SK-N-SH treated with all-trans-retinoic acid at 6 μM for 48 hours (cell line): ENCODE results near the gene RBP5.
A peak's percentile ranks its signal among the peaks of the same experiment; 100 is the strongest.

Experiments used
- ATAC-seq: fragments of 200-7000 bp; cut with Tn5 transposase; 3 replicates; pipeline ENCODE4 v1.9.1; 2020; ENCODE audit warnings: mild to moderate bottlenecking, moderate library complexity
- BACH2 ChIP-seq: fragments of 250-450 bp; sonication (Bioruptor Pico); IDR thresholded peaks from 2 replicates; pipeline ENCODE4 v1.9.0; 2021; ENCODE audit warnings: mild to moderate bottlenecking, borderline replicate concordance
- CSDC2 ChIP-seq: fragments of 250-450 bp; sonication (Bioruptor Pico); IDR thresholded peaks from 2 replicates; pipeline ENCODE4 v1.5.0; 2020; ENCODE audit warnings: mild to moderate bottlenecking, moderate library complexity
- GLIS3 ChIP-seq: fragments of 250-450 bp; sonication (Bioruptor Pico); IDR thresholded peaks from 2 replicates; pipeline ENCODE4 v1.5.0; 2020; ENCODE audit warnings: mild to moderate bottlenecking, moderate library complexity
- ISL1 ChIP-seq: fragments of 250-450 bp; sonication (Bioruptor Pico); IDR thresholded peaks from 2 replicates; pipeline ENCODE4 v2.1.2; 2022; ENCODE audit warnings: mild to moderate bottlenecking, moderate library complexity
- OSR1 ChIP-seq: fragments of 250-450 bp; sonication (Bioruptor Pico); IDR thresholded peaks from 2 replicates; pipeline ENCODE4 v1.8.0; 2022; ENCODE audit warnings: moderate library complexity, mild to moderate bottlenecking, inconsistent platforms
- PPARA ChIP-seq: fragments of 250-450 bp; sonication (Bioruptor Pico); IDR thresholded peaks from 2 replicates; pipeline ENCODE4 v1.5.0; 2020; ENCODE audit warnings: mild to moderate bottlenecking, borderline replicate concordance
- RARB ChIP-seq: fragments of 250-450 bp; sonication (Bioruptor Pico); IDR thresholded peaks from 2 replicates; pipeline ENCODE4 v1.8.0; 2021; ENCODE audit warnings: mild to moderate bottlenecking, moderate library complexity
- SNAI2 ChIP-seq: fragments of 250-450 bp; sonication (Bioruptor Pico); IDR thresholded peaks from 2 replicates; pipeline ENCODE4 v1.5.0; 2020; ENCODE audit warnings: mild to moderate bottlenecking, moderate library complexity
- TCF4 ChIP-seq: fragments of 250-450 bp; sonication (Bioruptor Pico); IDR thresholded peaks from 2 replicates; pipeline ENCODE4 v1.8.0; 2021; ENCODE audit warnings: mild to moderate bottlenecking, moderate library complexity, borderline replicate concordance
- TOX ChIP-seq: fragments of 250-450 bp; sonication (Bioruptor Pico); IDR thresholded peaks from 2 replicates; pipeline ENCODE4 v1.8.0; 2021; ENCODE audit warnings: mild to moderate bottlenecking, moderate library complexity, borderline replicate concordance
- ZFP3 ChIP-seq: fragments of 250-450 bp; sonication (Bioruptor Pico); IDR thresholded peaks from 2 replicates; pipeline ENCODE4 v1.5.0; 2020; ENCODE audit warnings: mild to moderate bottlenecking, moderate library complexity
- ZFP30 ChIP-seq: fragments of 450-650 bp; formaldehyde crosslinking; IDR thresholded peaks from 2 replicates; pipeline ENCODE4 v1.5.0; 2022; ENCODE audit warnings: mild to moderate bottlenecking, moderate library complexity
- ZNF565 ChIP-seq: fragments of 450-650 bp; formaldehyde crosslinking; conservative IDR thresholded peaks from 2 replicates; pipeline ENCODE4 v1.5.0; 2020; ENCODE audit warnings: low read depth, mild to moderate bottlenecking, moderate library complexity
- ZNF70 ChIP-seq: fragments of 450-650 bp; formaldehyde crosslinking; IDR thresholded peaks from 2 replicates; pipeline ENCODE4 v1.5.0; 2020; ENCODE audit warnings: mild to moderate bottlenecking, moderate library complexity
- ZNF8 ChIP-seq: fragments of 450-650 bp; formaldehyde crosslinking; IDR thresholded peaks from 2 replicates; pipeline ENCODE4 v1.5.0; 2020; ENCODE audit warnings: mild to moderate bottlenecking, moderate library complexity
- TF ChIP-seq, protein P1 (sequence below): fragments of 250-450 bp; sonication (Bioruptor Pico); IDR thresholded peaks from 2 replicates; pipeline ENCODE4 v1.8.0; 2021; ENCODE audit warnings: low read depth, mild to moderate bottlenecking, moderate library complexity, borderline replicate concordance
- TF ChIP-seq, protein P2 (sequence below): fragments of 250-450 bp; sonication (Bioruptor Pico); IDR thresholded peaks from 2 replicates; pipeline ENCODE4 v1.5.1; 2020; ENCODE audit warnings: low read depth, mild to moderate bottlenecking, moderate library complexity
- TF ChIP-seq, protein P3 (sequence below): fragments of 250-450 bp; sonication (Bioruptor Pico); IDR thresholded peaks from 2 replicates; pipeline ENCODE4 v1.5.0; 2020; ENCODE audit warnings: mild to moderate bottlenecking, moderate library complexity
- TF ChIP-seq, protein P4 (sequence below): fragments of 250-450 bp; sonication (Bioruptor Pico); IDR thresholded peaks from 2 replicates; pipeline ENCODE4 v1.5.1; 2021; ENCODE audit warnings: mild to moderate bottlenecking, moderate library complexity
- TF ChIP-seq, protein P5 (sequence below): fragments of 250-450 bp; sonication (Bioruptor Pico); IDR thresholded peaks from 2 replicates; pipeline ENCODE4 v1.8.0; 2020; ENCODE audit warnings: mild to moderate bottlenecking, moderate library complexity, borderline replicate concordance

Gene RBP5

DNA sequence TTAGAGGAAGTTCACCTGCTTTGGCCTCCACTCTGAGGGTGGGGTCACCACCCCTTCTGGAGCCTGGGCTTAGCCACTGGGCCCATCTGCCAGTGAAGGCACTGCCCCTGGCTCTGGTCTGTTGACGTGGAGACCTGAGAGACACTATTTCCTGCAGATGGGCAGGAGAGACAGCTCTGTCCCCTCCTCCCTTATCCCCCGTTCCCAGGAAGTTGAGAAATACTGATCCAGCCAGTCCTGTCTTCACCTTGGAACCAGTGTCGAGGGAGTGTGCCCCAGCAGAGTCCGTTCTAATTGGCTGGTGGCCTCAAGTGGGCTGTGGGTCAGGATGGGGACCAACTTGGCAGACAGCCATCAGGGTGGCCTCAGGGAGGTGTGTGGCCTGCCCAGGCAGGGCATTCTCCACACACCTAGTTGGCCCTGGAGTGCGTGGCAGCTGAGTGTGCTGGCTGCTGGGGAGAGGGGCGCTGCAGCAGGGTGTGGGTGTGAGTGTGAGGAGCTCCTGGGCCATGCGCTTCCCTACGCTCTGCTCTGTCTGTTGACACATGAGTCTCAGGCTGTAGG lies 26.9 kb upstream of the RBP5 start:
- peak; percentile 81 for ATAC-seq
- TF ChIP-seq TOX (CRISPR knock-in tag), result no peak
- TF ChIP-seq PPARA (CRISPR knock-in tag), result no peak
- no peak for TF ChIP-seq OSR1
- TF ChIP-seq, protein P1, sequence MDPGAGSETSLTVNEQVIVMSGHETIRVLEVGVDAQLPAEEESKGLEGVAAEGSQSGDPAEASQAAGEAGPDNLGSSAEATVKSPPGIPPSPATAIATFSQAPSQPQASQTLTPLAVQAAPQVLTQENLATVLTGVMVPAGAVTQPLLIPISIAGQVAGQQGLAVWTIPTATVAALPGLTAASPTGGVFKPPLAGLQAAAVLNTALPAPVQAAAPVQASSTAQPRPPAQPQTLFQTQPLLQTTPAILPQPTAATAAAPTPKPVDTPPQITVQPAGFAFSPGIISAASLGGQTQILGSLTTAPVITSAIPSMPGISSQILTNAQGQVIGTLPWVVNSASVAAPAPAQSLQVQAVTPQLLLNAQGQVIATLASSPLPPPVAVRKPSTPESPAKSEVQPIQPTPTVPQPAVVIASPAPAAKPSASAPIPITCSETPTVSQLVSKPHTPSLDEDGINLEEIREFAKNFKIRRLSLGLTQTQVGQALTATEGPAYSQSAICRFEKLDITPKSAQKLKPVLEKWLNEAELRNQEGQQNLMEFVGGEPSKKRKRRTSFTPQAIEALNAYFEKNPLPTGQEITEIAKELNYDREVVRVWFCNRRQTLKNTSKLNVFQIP, result no peak
- TF ChIP-seq, protein P2, sequence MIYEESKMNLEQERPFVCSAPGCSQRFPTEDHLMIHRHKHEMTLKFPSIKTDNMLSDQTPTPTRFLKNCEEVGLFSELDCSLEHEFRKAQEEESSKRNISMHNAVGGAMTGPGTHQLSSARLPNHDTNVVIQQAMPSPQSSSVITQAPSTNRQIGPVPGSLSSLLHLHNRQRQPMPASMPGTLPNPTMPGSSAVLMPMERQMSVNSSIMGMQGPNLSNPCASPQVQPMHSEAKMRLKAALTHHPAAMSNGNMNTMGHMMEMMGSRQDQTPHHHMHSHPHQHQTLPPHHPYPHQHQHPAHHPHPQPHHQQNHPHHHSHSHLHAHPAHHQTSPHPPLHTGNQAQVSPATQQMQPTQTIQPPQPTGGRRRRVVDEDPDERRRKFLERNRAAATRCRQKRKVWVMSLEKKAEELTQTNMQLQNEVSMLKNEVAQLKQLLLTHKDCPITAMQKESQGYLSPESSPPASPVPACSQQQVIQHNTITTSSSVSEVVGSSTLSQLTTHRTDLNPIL (CRISPR knock-in tag), result no peak
- no peak for TF ChIP-seq TCF4 (CRISPR knock-in tag)
- TF ChIP-seq, protein P3, sequence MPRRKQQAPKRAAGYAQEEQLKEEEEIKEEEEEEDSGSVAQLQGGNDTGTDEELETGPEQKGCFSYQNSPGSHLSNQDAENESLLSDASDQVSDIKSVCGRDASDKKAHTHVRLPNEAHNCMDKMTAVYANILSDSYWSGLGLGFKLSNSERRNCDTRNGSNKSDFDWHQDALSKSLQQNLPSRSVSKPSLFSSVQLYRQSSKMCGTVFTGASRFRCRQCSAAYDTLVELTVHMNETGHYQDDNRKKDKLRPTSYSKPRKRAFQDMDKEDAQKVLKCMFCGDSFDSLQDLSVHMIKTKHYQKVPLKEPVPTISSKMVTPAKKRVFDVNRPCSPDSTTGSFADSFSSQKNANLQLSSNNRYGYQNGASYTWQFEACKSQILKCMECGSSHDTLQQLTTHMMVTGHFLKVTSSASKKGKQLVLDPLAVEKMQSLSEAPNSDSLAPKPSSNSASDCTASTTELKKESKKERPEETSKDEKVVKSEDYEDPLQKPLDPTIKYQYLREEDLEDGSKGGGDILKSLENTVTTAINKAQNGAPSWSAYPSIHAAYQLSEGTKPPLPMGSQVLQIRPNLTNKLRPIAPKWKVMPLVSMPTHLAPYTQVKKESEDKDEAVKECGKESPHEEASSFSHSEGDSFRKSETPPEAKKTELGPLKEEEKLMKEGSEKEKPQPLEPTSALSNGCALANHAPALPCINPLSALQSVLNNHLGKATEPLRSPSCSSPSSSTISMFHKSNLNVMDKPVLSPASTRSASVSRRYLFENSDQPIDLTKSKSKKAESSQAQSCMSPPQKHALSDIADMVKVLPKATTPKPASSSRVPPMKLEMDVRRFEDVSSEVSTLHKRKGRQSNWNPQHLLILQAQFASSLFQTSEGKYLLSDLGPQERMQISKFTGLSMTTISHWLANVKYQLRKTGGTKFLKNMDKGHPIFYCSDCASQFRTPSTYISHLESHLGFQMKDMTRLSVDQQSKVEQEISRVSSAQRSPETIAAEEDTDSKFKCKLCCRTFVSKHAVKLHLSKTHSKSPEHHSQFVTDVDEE (CRISPR knock-in tag), result no peak
- no peak for TF ChIP-seq ZNF8 (CRISPR knock-in tag)
- TF ChIP-seq ZFP3 (CRISPR knock-in tag), result no peak
- no peak for TF ChIP-seq RARB (CRISPR knock-in tag)
- no peak for TF ChIP-seq ZFP30 (CRISPR knock-in tag)
- TF ChIP-seq BACH2, result no peak
- no peak for TF ChIP-seq ZNF70 (CRISPR knock-in tag)

DNA sequence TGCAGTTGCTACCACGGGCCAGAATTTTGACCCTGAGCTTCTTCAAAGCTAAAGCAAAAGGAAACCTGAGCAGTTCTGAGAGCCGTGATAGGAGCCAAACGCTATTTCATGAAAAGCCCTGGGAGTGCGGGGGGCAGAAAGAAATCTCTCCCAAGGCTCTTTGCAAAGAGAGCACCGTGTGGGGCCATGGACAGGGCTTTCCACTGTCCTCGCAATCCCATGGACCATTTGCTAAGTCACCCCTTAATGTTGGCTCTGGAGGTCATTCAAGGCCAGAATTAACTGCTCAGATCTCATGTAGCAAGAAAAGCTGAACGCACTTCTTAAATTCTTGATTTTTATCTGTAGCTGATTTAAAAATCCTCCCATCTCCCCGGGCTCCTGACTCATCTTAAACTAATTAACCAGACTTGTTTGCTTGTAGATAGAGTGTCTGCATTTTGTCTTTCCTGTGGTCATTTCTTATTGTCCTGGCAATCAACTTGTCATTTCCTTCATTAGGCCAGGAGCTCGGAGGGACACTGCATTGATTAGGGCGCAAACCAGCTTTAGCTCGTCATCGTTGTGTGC lies 26.3 kb upstream of the RBP5 start:
- TF ChIP-seq PPARA (CRISPR knock-in tag) (no peak), TCF4 (CRISPR knock-in tag) (no peak), BACH2 (no peak), ZFP3 (CRISPR knock-in tag) (no peak), ISL1 (no peak), ZNF70 (CRISPR knock-in tag) (no peak), SNAI2 (CRISPR knock-in tag) (no peak), TOX (CRISPR knock-in tag) (no peak), RARB (CRISPR knock-in tag) (no peak), OSR1 (no peak), ZNF565 (CRISPR knock-in tag) (no peak), CSDC2 (CRISPR knock-in tag) (no peak), ZFP30 (CRISPR knock-in tag) (no peak), GLIS3 (no peak)
- TF ChIP-seq, protein P4, sequence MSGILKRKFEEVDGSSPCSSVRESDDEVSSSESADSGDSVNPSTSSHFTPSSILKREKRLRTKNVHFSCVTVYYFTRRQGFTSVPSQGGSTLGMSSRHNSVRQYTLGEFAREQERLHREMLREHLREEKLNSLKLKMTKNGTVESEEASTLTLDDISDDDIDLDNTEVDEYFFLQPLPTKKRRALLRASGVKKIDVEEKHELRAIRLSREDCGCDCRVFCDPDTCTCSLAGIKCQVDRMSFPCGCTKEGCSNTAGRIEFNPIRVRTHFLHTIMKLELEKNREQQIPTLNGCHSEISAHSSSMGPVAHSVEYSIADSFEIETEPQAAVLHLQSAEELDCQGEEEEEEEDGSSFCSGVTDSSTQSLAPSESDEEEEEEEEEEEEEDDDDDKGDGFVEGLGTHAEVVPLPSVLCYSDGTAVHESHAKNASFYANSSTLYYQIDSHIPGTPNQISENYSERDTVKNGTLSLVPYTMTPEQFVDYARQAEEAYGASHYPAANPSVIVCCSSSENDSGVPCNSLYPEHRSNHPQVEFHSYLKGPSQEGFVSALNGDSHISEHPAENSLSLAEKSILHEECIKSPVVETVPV (CRISPR knock-in tag), result no peak
- TF ChIP-seq, protein P3 (CRISPR knock-in tag), result no peak
- TF ChIP-seq, protein P5, sequence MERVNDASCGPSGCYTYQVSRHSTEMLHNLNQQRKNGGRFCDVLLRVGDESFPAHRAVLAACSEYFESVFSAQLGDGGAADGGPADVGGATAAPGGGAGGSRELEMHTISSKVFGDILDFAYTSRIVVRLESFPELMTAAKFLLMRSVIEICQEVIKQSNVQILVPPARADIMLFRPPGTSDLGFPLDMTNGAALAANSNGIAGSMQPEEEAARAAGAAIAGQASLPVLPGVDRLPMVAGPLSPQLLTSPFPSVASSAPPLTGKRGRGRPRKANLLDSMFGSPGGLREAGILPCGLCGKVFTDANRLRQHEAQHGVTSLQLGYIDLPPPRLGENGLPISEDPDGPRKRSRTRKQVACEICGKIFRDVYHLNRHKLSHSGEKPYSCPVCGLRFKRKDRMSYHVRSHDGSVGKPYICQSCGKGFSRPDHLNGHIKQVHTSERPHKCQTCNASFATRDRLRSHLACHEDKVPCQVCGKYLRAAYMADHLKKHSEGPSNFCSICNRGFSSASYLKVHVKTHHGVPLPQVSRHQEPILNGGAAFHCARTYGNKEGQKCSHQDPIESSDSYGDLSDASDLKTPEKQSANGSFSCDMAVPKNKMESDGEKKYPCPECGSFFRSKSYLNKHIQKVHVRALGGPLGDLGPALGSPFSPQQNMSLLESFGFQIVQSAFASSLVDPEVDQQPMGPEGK (CRISPR knock-in tag), result no peak
- TF ChIP-seq, protein P2 (CRISPR knock-in tag), result no peak
- ATAC-seq, result peak; percentile 62
